ENCODE data around the gene LDHD. TPM values are rescaled to one million over a fixed set of nuclear protein-coding genes. Genes with fewer than 3 reads are reported as not detected.

The LDHD gene
- total and polyA plus RNA-seq, 12 donors, result 2.4 to 46.0 (median 19.6) TPM

- TF ChIP-seq, protein P1, sequence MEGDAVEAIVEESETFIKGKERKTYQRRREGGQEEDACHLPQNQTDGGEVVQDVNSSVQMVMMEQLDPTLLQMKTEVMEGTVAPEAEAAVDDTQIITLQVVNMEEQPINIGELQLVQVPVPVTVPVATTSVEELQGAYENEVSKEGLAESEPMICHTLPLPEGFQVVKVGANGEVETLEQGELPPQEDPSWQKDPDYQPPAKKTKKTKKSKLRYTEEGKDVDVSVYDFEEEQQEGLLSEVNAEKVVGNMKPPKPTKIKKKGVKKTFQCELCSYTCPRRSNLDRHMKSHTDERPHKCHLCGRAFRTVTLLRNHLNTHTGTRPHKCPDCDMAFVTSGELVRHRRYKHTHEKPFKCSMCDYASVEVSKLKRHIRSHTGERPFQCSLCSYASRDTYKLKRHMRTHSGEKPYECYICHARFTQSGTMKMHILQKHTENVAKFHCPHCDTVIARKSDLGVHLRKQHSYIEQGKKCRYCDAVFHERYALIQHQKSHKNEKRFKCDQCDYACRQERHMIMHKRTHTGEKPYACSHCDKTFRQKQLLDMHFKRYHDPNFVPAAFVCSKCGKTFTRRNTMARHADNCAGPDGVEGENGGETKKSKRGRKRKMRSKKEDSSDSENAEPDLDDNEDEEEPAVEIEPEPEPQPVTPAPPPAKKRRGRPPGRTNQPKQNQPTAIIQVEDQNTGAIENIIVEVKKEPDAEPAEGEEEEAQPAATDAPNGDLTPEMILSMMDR (IDR thresholded peaks at IDR 0.05), result no peak
- no peak for TF ChIP-seq POLR2A (IDR thresholded peaks at IDR 0.05)
- peaks cover 4 to 7% (median 4%) of the 10 kb centered on the region in 3 donors for H3K9me3 ChIP-seq (replicated peaks in 1 of 3)
- peaks cover 10 to 15% of the 10 kb centered on the region in 2 donors for H3K4me1 ChIP-seq (replicated peaks in 1 of 2)
- H3K27me3 ChIP-seq, result no peaks in the 10 kb centered on the region
- no peak overlapping the region for H3K4me3 ChIP-seq
- DNase-seq, result no peak
- H3K36me3 ChIP-seq (replicated peaks in 1 of 2), result no peaks in the 10 kb centered on the region
- intact Hi-C loops (cut with DNase I), result loop anchor here in 1 of 2 donors (10.0 kb wide), 1 partner anchor 304 kb away; no protein-coding TSS in a partner anchor
- no peak overlapping the region for H3K27ac ChIP-seq
- 83 to 88% (median 86%) methylated on average over 6 of the region's 6 CpGs for WGBS, 4 donors
These were observed 2.5 kb upstream of the LDHD start for GRCh38 chr16:75118943-75119539.

DNA sequence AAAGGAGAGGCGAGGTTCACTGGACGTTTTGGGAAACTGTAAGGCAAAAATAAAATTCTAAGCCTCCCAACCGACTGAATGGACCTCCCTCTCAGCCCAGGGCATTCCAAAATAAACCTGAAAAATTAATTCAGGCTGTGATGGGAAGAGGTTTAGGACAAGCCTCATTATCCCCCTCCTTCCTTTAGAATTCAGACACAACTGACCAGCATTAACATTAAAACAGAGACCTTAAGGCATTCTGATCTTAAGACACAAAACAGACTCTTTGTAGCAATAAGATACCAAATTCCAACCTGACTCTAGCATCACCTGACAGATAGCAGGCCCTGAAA is 298 bp upstream of the LDHD start:
- Histone ChIP-seq H3K9me3 (replicated peaks in 1 of 3) (peaks cover 2 to 3% (median 2%) of the 10 kb centered on the region in 3 donors), H3K27ac (peak overlapping the region in 1 of 5 donors; percentile 70), H3K27me3 (no peaks in the 10 kb centered on the region), H3K4me1 (replicated peaks in 1 of 2) (peaks cover 10 to 21% of the 10 kb centered on the region in 2 donors), H3K36me3 (replicated peaks in 1 of 2) (no peaks in the 10 kb centered on the region), H3K4me3 (peak overlapping the region in 1 of 4 donors; percentile 65)
- intact Hi-C loops (cut with DNase I), result loop anchor here in 1 of 2 donors (10.0 kb wide), 1 partner anchor 302 kb away; no protein-coding TSS in a partner anchor
- no peak for DNase-seq
- TF ChIP-seq POLR2A (IDR thresholded peaks at IDR 0.05), result no peak
- TF ChIP-seq, protein P1 (IDR thresholded peaks at IDR 0.05), result no peak
- WGBS, 4 donors, result 39 to 44% (median 42%) methylated on average over 3 of the region's 3 CpGs

GRCh38 chr16:75114946-75115825 is 1.4 kb downstream of the LDHD start:
- Histone ChIP-seq H3K4me3 (no peak overlapping the region), H3K4me1 (replicated peaks in 1 of 2) (peaks cover 20 to 38% of the 10 kb centered on the region in 2 donors), H3K27me3 (no peaks in the 10 kb centered on the region), H3K27ac (no peak overlapping the region), H3K9me3 (replicated peaks in 1 of 3) (no peaks in the 10 kb centered on the region), H3K36me3 (replicated peaks in 1 of 2) (no peaks in the 10 kb centered on the region)
- DNase-seq, result peak in 1 of 7 donors; percentile 31
- TF ChIP-seq POLR2A (IDR thresholded peaks at IDR 0.05), result no peak
- TF ChIP-seq, protein P1 (IDR thresholded peaks at IDR 0.05), result no peak
- 73 to 91% (median 85%) methylated on average over 2 to 45 of the region's 45 CpGs for WGBS, 4 donors
- intact Hi-C loops (cut with DNase I), result loop anchor here (5.0 to 10.0 kb wide), 2 partner anchors 118 to 300 kb away; partner anchors contain the start of gene ZNRF1 (in 2 of the 2)
